Right lobe of liver (tissue), 6 donors: ENCODE results near the gene ZP2. TPM values are rescaled to one million over a fixed set of nuclear protein-coding genes. Genes with fewer than 3 reads are reported as not detected.
"Not testable (repeated sequence)": the region's sequence is repeated elsewhere in the genome, so short reads cannot be mapped to it uniquely, and the experiment has no call there.

Source experiments
- ATAC-seq, 4 donors: fragments of 200-7000 bp; cut with Tn5 transposase; one replicate each; pipeline ENCODE4 v1.9.1; 2020; ENCODE audit warnings: mild to moderate bottlenecking in 4 of 4, moderate library complexity in 4 of 4
- DNase-seq, 3 donors: peaks; one replicate each; pipeline ENCODE4 v3.0.0-alpha.2; 2020
- H3K27ac ChIP-seq, 3 donors: fragments of 200-600 bp; one replicate each; pipeline ENCODE4 v1.8.0; 2022
- H3K27me3 ChIP-seq, 2 donors: fragments of 200-600 bp; one replicate each; pipeline ENCODE4 v1.8.0; 2022
- H3K36me3 ChIP-seq, 4 donors: fragments of 200-600 bp; sonication (generic) in 1 of 4; one replicate each; pipeline versions ENCODE4 v1.5.1 to v1.8.0; 2017 to 2022; ENCODE audit warnings: control low read depth in 1 of 4
- H3K4me1 ChIP-seq, 4 donors: fragments of 200-600 bp; sonication (generic) in 1 of 4; one replicate each; pipeline versions ENCODE4 v1.5.1 to v1.8.0; 2017 to 2022; ENCODE audit warnings: control low read depth in 1 of 4
- H3K4me3 ChIP-seq, 3 donors: fragments of 200-600 bp; one replicate each; pipeline ENCODE4 v1.8.0; 2022
- H3K9me3 ChIP-seq, 4 donors: fragments of 200-600 bp; sonication (generic) in 1 of 4; one replicate each; pipeline versions ENCODE4 v1.5.1 to v1.8.0; 2017 to 2022; ENCODE audit warnings: control low read depth in 1 of 4
- POLR2A ChIP-seq: fragments of 450-650 bp; IDR thresholded peaks from one replicate; pipeline ENCODE4 v1.6.1; 2017; ENCODE audit warnings: antibody characterized with exemption, mild to moderate bottlenecking
- whole genome bisulfite sequencing: methylation state at CpG from one replicate; pipeline ENCODE4 v1.1.6; 2018; ENCODE audit warnings: low coverage, low lambda C conversion rate; ENCODE audit not compliant: insufficient coverage; ENCODE audit errors: missing lambda C conversion rate; 5-methylcytosine and 5-hydroxymethylcytosine counted together
- intact Hi-C, 2 donors: fragments of 100-400 bp; cut with DNase I; formaldehyde crosslinking; loops; one replicate each; pipeline versions ENCODE4 v1.11.2 to v1.14.1; 2022
- total RNA-seq, 6 experiments: library from RNA; depleted of rRNA in 2 of 6; stranded (reverse); fragments of >200 nt in 2 of 6; fragmentation: NEBNext Ultra II Directional in 3 of 6; extraction: Animal tissue kit (Norgen Biotek cat#: 25700) in 3 of 6; gene quantifications; one replicate each; pipeline versions ENCODE4 v1.1.0 to v1.2.4, GENCODE V29; 2016 to 2023
- TF ChIP-seq, protein P1 (sequence below), 4 donors: fragments of 200-600 bp in 3 of 4; fragments of 450-650 bp in 1 of 4; IDR thresholded peaks; one replicate each; pipeline versions ENCODE4 v1.5.1 to v1.8.0; 2016 to 2022; ENCODE audit warnings: antibody characterized with exemption in 4 of 4, mild to moderate bottlenecking in 2 of 4
- donor health status: DM: no; HTN: yes; CAD: no.
- donor health status: DM: no; HTN: no; CAD: no.
- donor health status: DM: no; HTN: no; CAD: no.
- donor health status: DM: no; HTN: yes; CAD: no.
- donor health status: DM: no; HTN: yes; CAD: no.

The ZP2 gene
- total RNA-seq, 6 experiments from 2014 or later, result not detected

DNA sequence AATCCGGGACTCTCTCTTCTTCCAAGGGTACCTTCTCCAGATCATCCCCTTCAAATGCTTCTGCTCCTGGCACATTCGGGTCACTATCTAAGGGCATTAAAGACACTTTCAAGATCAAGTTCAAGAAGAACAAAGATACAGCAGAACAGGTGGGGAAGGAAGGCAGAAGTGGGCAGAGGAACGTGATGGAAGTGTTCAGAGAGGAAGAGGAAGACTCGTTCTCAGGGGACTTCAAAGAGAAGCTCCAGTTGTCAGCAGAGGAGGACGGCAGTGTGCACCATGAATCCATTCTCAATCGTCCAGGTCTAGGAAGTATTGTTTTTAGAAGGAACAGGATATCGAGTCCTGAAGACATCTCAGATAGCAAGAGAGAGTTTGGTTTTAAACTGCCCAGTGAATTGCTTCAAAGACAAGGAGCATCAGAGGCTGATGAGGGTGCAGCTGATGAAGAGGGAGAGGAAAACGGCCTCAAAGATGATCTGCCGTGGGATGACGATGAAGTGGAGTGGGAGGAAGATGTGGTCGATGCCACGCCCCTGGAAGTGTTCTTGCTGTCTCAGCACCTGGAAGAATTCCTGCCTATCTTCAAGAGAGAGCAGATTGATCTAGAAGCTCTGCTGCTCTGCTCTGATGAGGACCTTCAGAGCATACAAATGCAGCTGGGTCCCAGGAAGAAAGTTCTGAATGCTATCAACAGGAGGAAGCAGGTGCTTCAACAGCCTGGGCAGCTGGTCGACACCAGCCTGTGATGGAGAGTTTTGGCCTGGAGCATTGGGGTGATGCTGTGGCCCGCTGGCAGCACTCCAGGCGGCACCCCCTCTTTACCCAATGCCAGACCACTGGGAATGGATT lies 38.9 kb upstream of the ZP2 start:
- Histone ChIP-seq H3K27me3 (no peaks in the 10 kb centered on the region), H3K4me1 (peaks cover 0 to 15% (median 2%) of the 10 kb centered on the region in 4 donors), H3K4me3 (no peak overlapping the region), H3K36me3 (peaks cover 0 to 18% (median 9%) of the 10 kb centered on the region in 4 donors), H3K9me3 (no peaks in the 10 kb centered on the region), H3K27ac (no peak overlapping the region)
- DNase-seq, result no peak
- intact Hi-C loops, result no loop called here
- ATAC-seq, result no peak
- 70% methylated on average over 10 of the region's 15 CpGs for WGBS
- TF ChIP-seq, protein P1, sequence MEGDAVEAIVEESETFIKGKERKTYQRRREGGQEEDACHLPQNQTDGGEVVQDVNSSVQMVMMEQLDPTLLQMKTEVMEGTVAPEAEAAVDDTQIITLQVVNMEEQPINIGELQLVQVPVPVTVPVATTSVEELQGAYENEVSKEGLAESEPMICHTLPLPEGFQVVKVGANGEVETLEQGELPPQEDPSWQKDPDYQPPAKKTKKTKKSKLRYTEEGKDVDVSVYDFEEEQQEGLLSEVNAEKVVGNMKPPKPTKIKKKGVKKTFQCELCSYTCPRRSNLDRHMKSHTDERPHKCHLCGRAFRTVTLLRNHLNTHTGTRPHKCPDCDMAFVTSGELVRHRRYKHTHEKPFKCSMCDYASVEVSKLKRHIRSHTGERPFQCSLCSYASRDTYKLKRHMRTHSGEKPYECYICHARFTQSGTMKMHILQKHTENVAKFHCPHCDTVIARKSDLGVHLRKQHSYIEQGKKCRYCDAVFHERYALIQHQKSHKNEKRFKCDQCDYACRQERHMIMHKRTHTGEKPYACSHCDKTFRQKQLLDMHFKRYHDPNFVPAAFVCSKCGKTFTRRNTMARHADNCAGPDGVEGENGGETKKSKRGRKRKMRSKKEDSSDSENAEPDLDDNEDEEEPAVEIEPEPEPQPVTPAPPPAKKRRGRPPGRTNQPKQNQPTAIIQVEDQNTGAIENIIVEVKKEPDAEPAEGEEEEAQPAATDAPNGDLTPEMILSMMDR (IDR thresholded peaks at IDR 0.05), result no peak
- no peak for TF ChIP-seq POLR2A

DNA sequence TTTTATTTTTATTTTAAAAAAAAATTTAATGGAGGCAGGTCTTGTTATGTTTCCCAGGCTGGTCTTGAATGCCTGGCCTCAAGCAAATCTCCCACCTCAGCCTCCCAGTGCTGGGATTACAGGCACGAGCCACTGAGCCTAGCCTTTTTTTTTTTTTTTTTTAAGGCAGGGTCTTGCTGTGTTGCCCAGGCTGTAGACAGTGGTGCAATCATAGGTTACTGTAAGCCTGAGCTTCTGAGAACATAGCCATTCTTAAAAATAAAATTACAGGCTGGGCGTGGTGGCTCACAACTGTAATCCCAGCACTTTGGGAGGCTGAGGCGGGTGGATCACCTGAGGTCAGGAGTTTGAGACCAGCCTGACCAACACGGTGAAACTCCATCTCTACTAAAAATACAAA lies 36.8 kb upstream of the ZP2 start:
- intact Hi-C loops, H3K4me3 ChIP-seq, DNase-seq, H3K27ac ChIP-seq, H3K27me3 ChIP-seq, H3K9me3 ChIP-seq, ATAC-seq: not testable (repeated sequence)
- 92% methylated on average over 4 of the region's 4 CpGs for WGBS
- H3K4me1 ChIP-seq, result peaks cover 0 to 28% (median 2%) of the 10 kb centered on the region in 4 donors
- H3K36me3 ChIP-seq, result peaks cover 0 to 18% (median 9%) of the 10 kb centered on the region in 4 donors

- Histone ChIP-seq H3K27ac (no peak overlapping the region), H3K27me3 (no peaks in the 10 kb centered on the region), H3K9me3 (no peaks in the 10 kb centered on the region), H3K36me3 (peaks cover 0 to under 1% (median 0%) of the 10 kb centered on the region in 4 donors), H3K4me3 (no peak overlapping the region), H3K4me1 (peaks cover 0 to 35% (median 2%) of the 10 kb centered on the region in 4 donors)
- intact Hi-C loops, result no loop called here
- no peak for DNase-seq
- ATAC-seq, result peak; percentile 26 to 38 (median 37)
- 84% methylated on average over 7 of the region's 7 CpGs for WGBS
- TF ChIP-seq, protein P1 (IDR thresholded peaks at IDR 0.05), result no peak
- TF ChIP-seq POLR2A, result no peak
Observed at GRCh38 chr16:21244518-21245215, 33.3 kb upstream of the ZP2 start.

DNA sequence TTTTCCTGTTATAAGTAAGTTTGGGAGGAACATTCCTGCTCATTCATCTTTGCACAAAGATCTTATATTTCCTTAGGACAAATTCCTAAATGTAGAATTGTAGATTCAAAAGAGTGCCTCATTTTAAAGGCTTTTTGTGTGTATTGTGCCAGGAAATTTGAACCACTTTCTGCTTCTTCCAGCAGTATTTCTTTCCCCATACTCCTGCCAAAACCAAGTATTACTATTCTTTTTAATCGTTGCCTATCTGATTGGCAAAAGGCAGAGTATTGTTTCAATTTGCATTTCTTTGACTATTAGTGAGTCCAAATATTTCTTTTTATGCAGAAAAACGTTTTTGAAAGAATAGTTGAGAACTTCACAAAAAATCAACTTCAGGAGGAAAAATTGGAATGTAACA lies 31.4 kb upstream of the ZP2 start:
- no peaks in the 10 kb centered on the region for H3K27me3 ChIP-seq

More for the DNA sequence above, 31.4 kb upstream of the ZP2 start:
- H3K36me3 ChIP-seq, result no peaks in the 10 kb centered on the region
- ATAC-seq (no peak), DNase-seq (no peak)
- WGBS, result 6% methylated on average over 2 of the region's 2 CpGs
- peaks cover 0 to 35% (median 2%) of the 10 kb centered on the region in 4 donors for H3K4me1 ChIP-seq
- H3K4me3 ChIP-seq, result no peak overlapping the region
- no peaks in the 10 kb centered on the region for H3K9me3 ChIP-seq
- no peak overlapping the region for H3K27ac ChIP-seq
- TF ChIP-seq POLR2A, result no peak
- TF ChIP-seq, protein P1 (IDR thresholded peaks at IDR 0.05), result no peak
- intact Hi-C loops, result no loop called here
